H9 (cell line): Measurements from ENCODE around the gene VAV1. TPM values are rescaled to one million over a fixed set of nuclear protein-coding genes. Genes with fewer than 3 reads are reported as not detected.
"Not testable (repeated sequence)": the region's sequence is repeated elsewhere in the genome, so short reads cannot be mapped to it uniquely, and the experiment has no call there.

ENCODE experiments used
- DNase-seq: peaks from one replicate; pipeline ENCODE4 v3.0.0-alpha.2; 2017
- H2AFZ ChIP-seq: one replicate; pipeline ENCODE4 v1.6.1; 2013; ENCODE audit warnings: mild to moderate bottlenecking, low read length, control low read depth, moderate library complexity
- H2AK5ac ChIP-seq: 2 replicates; pipeline ENCODE4 v1.6.1; 2013; ENCODE audit warnings: low read length, control low read depth, mixed read lengths; ENCODE audit not compliant: insufficient read length
- H2BK120ac ChIP-seq: one replicate; pipeline ENCODE4 v1.6.1; 2013; ENCODE audit warnings: low read depth, mild to moderate bottlenecking, low read length, control low read depth, inconsistent platforms; ENCODE audit not compliant: poor library complexity, severe bottlenecking
- H2BK12ac ChIP-seq: 2 replicates; pipeline ENCODE4 v1.6.1; 2013; ENCODE audit warnings: low read length, control low read depth, mixed read lengths, low read depth; ENCODE audit not compliant: insufficient read length
- H2BK15ac ChIP-seq: 2 replicates; pipeline ENCODE4 v1.6.1; 2013; ENCODE audit warnings: low read depth, low read length, control low read depth
- H2BK20ac ChIP-seq: one replicate; pipeline ENCODE4 v1.6.1; 2013; ENCODE audit warnings: low read depth, mild to moderate bottlenecking, low read length, control low read depth, inconsistent platforms; ENCODE audit not compliant: poor library complexity, severe bottlenecking
- H2BK5ac ChIP-seq: 2 replicates; pipeline ENCODE4 v1.6.1; 2013; ENCODE audit warnings: low read length, control low read depth, mixed read lengths; ENCODE audit not compliant: insufficient read length
- H3K14ac ChIP-seq: 2 replicates; pipeline ENCODE4 v1.6.1; 2013; ENCODE audit warnings: low read length, control low read depth; ENCODE audit not compliant: insufficient read depth
- H3K18ac ChIP-seq: 2 replicates; pipeline ENCODE4 v1.6.1; 2013; ENCODE audit warnings: low read depth, mild to moderate bottlenecking, mixed read lengths, low read length, control low read depth; ENCODE audit not compliant: insufficient read length
- H3K23ac ChIP-seq: 2 replicates; pipeline ENCODE4 v1.6.1; 2013; ENCODE audit warnings: low read length, control low read depth, mixed read lengths, low read depth; ENCODE audit not compliant: insufficient read length
- H3K23me2 ChIP-seq: 2 replicates; pipeline ENCODE4 v1.6.1; 2013; ENCODE audit warnings: low read depth, mild to moderate bottlenecking, mixed read lengths, low read length, control low read depth; ENCODE audit not compliant: insufficient read length, poor library complexity, severe bottlenecking
- H3K27ac ChIP-seq: 2 replicates; pipeline ENCODE4 v1.5.1; 2013; ENCODE audit warnings: low read length, control low read depth, mixed read lengths, low read depth; ENCODE audit not compliant: insufficient read length
- H3K27me3 ChIP-seq: 2 replicates; pipeline ENCODE4 v1.6.1; 2013; ENCODE audit warnings: low read length, control low read depth, inconsistent platforms; ENCODE audit not compliant: insufficient read depth
- H3K4ac ChIP-seq: 2 replicates; pipeline ENCODE4 v1.6.1; 2013; ENCODE audit warnings: low read depth, mild to moderate bottlenecking, control low read depth, inconsistent platforms, low read length, moderate library complexity
- H3K4me1 ChIP-seq: 2 replicates; pipeline ENCODE4 v1.6.1; 2013; ENCODE audit warnings: low read length, control low read depth, inconsistent platforms; ENCODE audit not compliant: insufficient read depth
- H3K4me2 ChIP-seq: 2 replicates; pipeline ENCODE4 v1.6.1; 2013; ENCODE audit warnings: low read length, control low read depth, mixed read lengths; ENCODE audit not compliant: insufficient read length, insufficient read depth
- H3K56ac ChIP-seq: 2 replicates; pipeline ENCODE4 v1.6.1; 2013; ENCODE audit warnings: low read depth, mild to moderate bottlenecking, mixed read lengths, low read length, control low read depth; ENCODE audit not compliant: insufficient read length
- H3K79me1 ChIP-seq: 2 replicates; pipeline ENCODE4 v1.6.1; 2013; ENCODE audit warnings: low read depth, mild to moderate bottlenecking, moderate library complexity, low read length, control low read depth, inconsistent platforms; ENCODE audit not compliant: insufficient read depth, poor library complexity, severe bottlenecking
- H3K79me2 ChIP-seq: 2 replicates; pipeline ENCODE4 v1.6.1; 2013; ENCODE audit warnings: low read length, control low read depth, inconsistent platforms; ENCODE audit not compliant: insufficient read depth
- H3K9ac ChIP-seq: 2 replicates; pipeline ENCODE4 v1.6.1; 2013; ENCODE audit warnings: low read length, control low read depth, mixed read lengths; ENCODE audit not compliant: insufficient read length; ENCODE audit errors: extremely low read depth
- H3K9me3 ChIP-seq: one replicate; pipeline ENCODE4 v1.6.1; 2013; ENCODE audit warnings: low read depth, low read length, inconsistent platforms; ENCODE audit not compliant: control insufficient read depth
- H3T11ph ChIP-seq: one replicate; pipeline ENCODE4 v1.6.1; 2013; ENCODE audit warnings: mild to moderate bottlenecking, low read length, control low read depth, inconsistent platforms
- H4K20me1 ChIP-seq: one replicate; pipeline ENCODE4 v1.6.1; 2013; ENCODE audit not compliant: control insufficient read depth, insufficient read length, insufficient read depth
- H4K5ac ChIP-seq: 2 replicates; pipeline ENCODE4 v1.6.1; 2013; ENCODE audit warnings: low read depth, mild to moderate bottlenecking, mixed read lengths, low read length, control low read depth; ENCODE audit not compliant: insufficient read length
- H4K8ac ChIP-seq: replicated peaks from 2 replicates; pipeline ENCODE4 v1.6.1; 2013; ENCODE audit warnings: low read length, control low read depth, mixed read lengths, low read depth; ENCODE audit not compliant: insufficient read length
- H4K91ac ChIP-seq: 2 replicates; pipeline ENCODE4 v1.6.1; 2013; ENCODE audit warnings: low read depth, mild to moderate bottlenecking, moderate library complexity, mixed read lengths, low read length, control low read depth; ENCODE audit not compliant: insufficient read length
- H3K27ac Mint-ChIP-seq, 3 experiments: 2 replicates in 2 of 3; 3 replicates in 1 of 3; pipeline ENCODE4 v1.8.0; 2020 to 2021; ENCODE audit warnings: mixed read lengths in 3 of 3, mild to moderate bottlenecking in 1 of 3, moderate library complexity in 1 of 3
- H3K27me3 Mint-ChIP-seq: 2 replicates; pipeline ENCODE4 v1.8.0; 2021; ENCODE audit warnings: low read depth, mild to moderate bottlenecking, moderate library complexity, mixed read lengths
- H3K36me3 Mint-ChIP-seq, 3 experiments: 2 replicates in 2 of 3; 3 replicates in 1 of 3; pipeline ENCODE4 v1.8.0; 2020 to 2021; ENCODE audit warnings: low read depth in 3 of 3, mixed read lengths in 3 of 3; ENCODE audit not compliant: insufficient read depth in 1 of 3
- H3K4me1 Mint-ChIP-seq, 2 experiments: 2 replicates each; pipeline ENCODE4 v1.8.0; 2020; ENCODE audit warnings: mixed read lengths in 2 of 2
- H3K4me3 Mint-ChIP-seq, 2 experiments: 2 replicates in 1 of 2; 3 replicates in 1 of 2; pipeline ENCODE4 v1.8.0; 2020 to 2021; ENCODE audit warnings: mild to moderate bottlenecking in 2 of 2, mixed read lengths in 2 of 2, moderate library complexity in 1 of 2
- H3K9me3 Mint-ChIP-seq, 2 experiments: 2 replicates in 1 of 2; 3 replicates in 1 of 2; pipeline ENCODE4 v1.8.0; 2020; ENCODE audit warnings: mild to moderate bottlenecking in 2 of 2, mixed read lengths in 2 of 2, moderate library complexity in 1 of 2
- CTCF ChIP-seq: fragments of 200-600 bp; sonication (generic); conservative IDR thresholded peaks from 3 replicates; pipeline ENCODE4 v1.8.0; 2021; ENCODE audit warnings: antibody characterized with exemption, mild to moderate bottlenecking
- WGBS: extraction: QIAGEN DNeasy Blood & Tissue Kit; methylation state at CpG from one replicate; pipeline ENCODE4 v1.1.7; 2013; ENCODE audit warnings: missing lambda C conversion rate, low lambda C conversion rate, mixed read lengths; ENCODE audit not compliant: insufficient read length; ENCODE audit errors: extremely low coverage; 5-methylcytosine and 5-hydroxymethylcytosine counted together
- total RNA-seq: library from RNA; stranded (reverse); gene quantifications from 2 replicates; pipeline ENCODE4 v1.2.1, GENCODE V29; 2021

VAV1 gene
- total RNA-seq, 1 experiment from 2014 or later = 0.90 TPM

DNA sequence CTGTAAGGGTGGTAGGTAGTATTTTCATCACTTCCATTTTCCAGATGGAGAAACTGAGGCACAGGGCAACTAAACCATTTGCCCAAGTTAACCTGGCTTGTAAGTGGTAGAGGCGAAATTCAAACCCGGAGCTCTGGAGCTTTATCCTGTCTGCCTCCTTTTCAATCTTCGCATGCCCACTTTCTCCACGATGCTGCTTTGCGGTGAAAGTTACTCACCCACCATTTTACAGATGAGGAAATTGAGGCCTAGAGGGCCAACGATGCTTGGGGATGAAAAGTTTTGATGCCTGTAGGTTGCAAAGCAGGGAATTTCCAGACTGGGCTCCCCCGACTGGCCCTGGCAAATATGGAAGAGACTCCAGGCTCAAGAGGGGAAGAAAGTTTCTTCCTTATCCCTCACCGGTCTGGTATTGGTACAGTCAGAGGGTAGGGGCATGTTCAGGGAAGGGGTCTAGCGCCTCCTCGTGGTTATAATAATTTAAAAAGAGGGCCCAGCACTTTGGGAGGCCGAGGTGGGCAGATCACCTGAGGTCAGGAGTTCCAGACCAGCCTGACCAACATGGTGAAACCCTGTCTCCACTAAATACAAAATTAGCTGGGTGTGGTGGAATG lies 3.4 kb upstream of the VAV1 start:
- no peak overlapping the region for H3K56ac ChIP-seq
- H3K4ac ChIP-seq = no peak overlapping the region
- H3K4me2 ChIP-seq = no peak overlapping the region
- no peaks in the 10 kb centered on the region; the same call in 1 of the 2 replicates for H3K79me2 ChIP-seq
- no peak overlapping the region for H3T11ph ChIP-seq
- H3K79me1 ChIP-seq = no peaks in the 10 kb centered on the region
- Mint-ChIP-seq H3K27me3 (peaks cover 1% of the 10 kb centered on the region; the same call in 1 of the 2 replicates), H3K4me1 (peaks cover 27% of the 10 kb centered on the region in 2 experiments), H3K27ac (no peak overlapping the region; a peak in 1 of 7 replicates), H3K9me3 (peaks cover 0 to 5% of the 10 kb centered on the region in 2 experiments; a peak in 3 of 5 replicates), H3K4me3 (peak overlapping the region in 1 of 2 experiments; percentile 54; a peak in 2 of 5 replicates), H3K36me3 (peaks cover 0 to 4% (median 0%) of the 10 kb centered on the region in 3 experiments; a peak in 2 of 7 replicates)
- H4K20me1 ChIP-seq = peaks cover 5% of the 10 kb centered on the region
- H3K14ac ChIP-seq = no peak overlapping the region
- H3K9ac ChIP-seq = no peak overlapping the region
- H2BK5ac ChIP-seq = no peak overlapping the region
- no peak overlapping the region for H4K8ac ChIP-seq
- H2AFZ ChIP-seq = no peak overlapping the region
- peaks cover 16% of the 10 kb centered on the region for H3K23me2 ChIP-seq
- H2AK5ac ChIP-seq = no peak overlapping the region
- peak; percentile 77 for TF ChIP-seq CTCF
- DNase-seq = peak; percentile 62
- H2BK12ac ChIP-seq = no peak overlapping the region
- H3K27me3 ChIP-seq = no peaks in the 10 kb centered on the region
- H4K91ac ChIP-seq = no peak overlapping the region
- H3K4me1 ChIP-seq = 0 out of 2 replicates have a peak, but pooled peaks cover 2% of the 10 kb centered on the region
- H3K9me3 ChIP-seq = no peaks in the 10 kb centered on the region
- no peak overlapping the region for H2BK20ac ChIP-seq
- no peak overlapping the region for H3K18ac ChIP-seq
- H3K23ac ChIP-seq = no peak overlapping the region
- no peak overlapping the region for H4K5ac ChIP-seq
- H2BK120ac ChIP-seq = no peak overlapping the region
- H3K27ac ChIP-seq = no peak overlapping the region
- no CpG with 5 or more reads among the region's 11 CpGs for WGBS
- H2BK15ac ChIP-seq = no peak overlapping the region

- H4K91ac ChIP-seq, H3K4me1 ChIP-seq, H4K5ac ChIP-seq, H3K27ac Mint-ChIP-seq, H3K27me3 Mint-ChIP-seq, H3K18ac ChIP-seq, H3K23ac ChIP-seq, H2BK15ac ChIP-seq, H3K9ac ChIP-seq, H2AK5ac ChIP-seq, H3K9me3 ChIP-seq, DNase-seq, H3K79me2 ChIP-seq, H4K20me1 ChIP-seq, H3K4me2 ChIP-seq, H2BK20ac ChIP-seq, H3T11ph ChIP-seq, H3K56ac ChIP-seq, H3K36me3 Mint-ChIP-seq, H3K14ac ChIP-seq, H3K79me1 ChIP-seq, H2AFZ ChIP-seq, H3K4ac ChIP-seq, H3K23me2 ChIP-seq, H2BK5ac ChIP-seq, H4K8ac ChIP-seq, H2BK12ac ChIP-seq, H3K27me3 ChIP-seq, H3K4me3 Mint-ChIP-seq, H3K27ac ChIP-seq, H2BK120ac ChIP-seq: not testable (repeated sequence)
- Mint-ChIP-seq H3K4me1 (peaks cover 13 to 15% of the 10 kb centered on the region in 2 experiments), H3K9me3 (peaks cover 2 to 17% of the 10 kb centered on the region in 2 experiments; a peak in 4 of 5 replicates)
- no CpG with 5 or more reads among the region's 7 CpGs for WGBS
Observed at GRCh38 chr19:6771648-6772027, 870 bp upstream of the VAV1 start.
